ENCODE measurements around the gene RNASE7.
"Not testable (repeated sequence)": the region's sequence is repeated elsewhere in the genome, so short reads cannot be mapped to it uniquely, and the experiment has no call there.

Gene RNASE7

DNA sequence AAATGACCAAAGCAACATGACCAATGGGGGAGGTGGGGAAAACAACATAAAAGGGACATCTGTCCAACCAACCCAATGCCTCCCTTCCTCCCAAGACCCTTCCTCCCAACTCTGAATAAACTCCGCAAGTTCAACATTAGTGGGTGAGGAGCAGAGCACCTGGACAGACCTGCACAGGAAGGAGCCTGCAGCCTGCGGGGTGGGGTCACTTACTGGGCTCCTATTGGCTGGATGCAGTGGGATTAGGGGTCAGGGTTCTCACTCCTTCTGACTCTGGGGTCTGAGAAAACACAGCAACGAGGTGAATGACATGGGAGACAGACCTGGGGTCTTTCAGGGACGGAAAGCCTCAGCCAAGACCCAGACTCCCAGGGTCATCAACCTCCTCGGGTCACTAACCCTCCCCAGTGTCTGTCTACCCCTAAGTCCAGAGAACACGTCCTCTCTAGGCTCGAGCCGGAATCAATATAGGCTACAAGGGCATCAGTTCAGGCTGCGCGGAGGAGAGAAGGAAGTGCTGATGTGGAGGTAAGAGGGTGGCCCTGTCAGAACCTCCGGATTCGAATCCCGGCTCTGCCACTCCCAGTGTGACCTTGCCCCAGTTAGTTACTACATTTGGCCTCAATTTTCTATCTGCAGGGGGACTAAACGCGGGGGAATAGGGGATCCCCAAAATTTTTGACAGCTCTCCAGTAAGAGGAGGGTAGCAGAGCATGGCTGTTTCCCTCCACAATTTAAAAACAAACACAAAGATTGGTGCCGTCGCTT lies 18.2 kb upstream of the RNASE7 start:
- DNase-seq (ENCODE audit: low read depth): no peak

DNA sequence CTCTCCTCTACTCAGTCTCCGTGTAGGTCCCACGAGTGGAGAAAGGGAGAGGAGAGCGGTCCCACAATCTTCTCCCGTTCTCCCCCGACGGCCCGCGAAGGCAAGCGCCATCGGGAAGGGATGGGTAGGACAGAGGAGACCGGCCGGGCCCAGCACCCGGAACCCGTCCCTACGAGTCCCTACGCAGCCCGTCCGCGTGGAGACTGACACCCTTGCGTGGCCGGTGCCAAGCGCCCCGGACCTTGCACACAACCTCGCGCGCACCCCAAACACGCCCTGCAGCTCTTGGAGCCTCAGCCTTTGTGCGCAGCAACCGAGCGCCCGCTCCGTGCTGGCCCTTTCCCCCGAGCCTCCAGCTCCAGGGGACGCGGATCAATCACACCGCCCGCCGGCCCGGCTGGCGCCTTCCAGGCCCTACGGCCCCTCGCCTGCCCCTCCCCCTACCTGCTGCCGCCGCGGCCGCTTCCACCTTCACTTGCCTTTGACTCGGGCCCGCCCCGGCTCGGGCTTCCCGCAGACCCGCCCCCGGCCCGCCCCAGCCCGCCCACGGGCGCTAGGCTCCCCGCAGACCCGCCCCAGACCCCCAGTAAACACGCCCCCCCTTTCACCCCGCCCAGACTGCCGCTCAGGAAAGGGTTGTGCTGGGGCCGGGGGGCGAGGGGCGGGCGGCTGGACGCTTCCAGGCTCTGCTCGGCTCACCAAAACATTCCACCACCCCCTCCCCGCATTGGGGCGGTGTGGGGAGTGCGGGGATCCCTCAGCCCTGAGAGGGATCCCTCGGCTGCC lies 17.4 kb upstream of the RNASE7 start, which contains the start of gene NDRG2:
NDRG2 (minus strand) TSS at position 477 of the 786 bp plus-strand sequence. CDS start 1,746 bp downstream, outside the sequence.
- DNase-seq (ENCODE audit: low read depth): peak; percentile 74

DNA sequence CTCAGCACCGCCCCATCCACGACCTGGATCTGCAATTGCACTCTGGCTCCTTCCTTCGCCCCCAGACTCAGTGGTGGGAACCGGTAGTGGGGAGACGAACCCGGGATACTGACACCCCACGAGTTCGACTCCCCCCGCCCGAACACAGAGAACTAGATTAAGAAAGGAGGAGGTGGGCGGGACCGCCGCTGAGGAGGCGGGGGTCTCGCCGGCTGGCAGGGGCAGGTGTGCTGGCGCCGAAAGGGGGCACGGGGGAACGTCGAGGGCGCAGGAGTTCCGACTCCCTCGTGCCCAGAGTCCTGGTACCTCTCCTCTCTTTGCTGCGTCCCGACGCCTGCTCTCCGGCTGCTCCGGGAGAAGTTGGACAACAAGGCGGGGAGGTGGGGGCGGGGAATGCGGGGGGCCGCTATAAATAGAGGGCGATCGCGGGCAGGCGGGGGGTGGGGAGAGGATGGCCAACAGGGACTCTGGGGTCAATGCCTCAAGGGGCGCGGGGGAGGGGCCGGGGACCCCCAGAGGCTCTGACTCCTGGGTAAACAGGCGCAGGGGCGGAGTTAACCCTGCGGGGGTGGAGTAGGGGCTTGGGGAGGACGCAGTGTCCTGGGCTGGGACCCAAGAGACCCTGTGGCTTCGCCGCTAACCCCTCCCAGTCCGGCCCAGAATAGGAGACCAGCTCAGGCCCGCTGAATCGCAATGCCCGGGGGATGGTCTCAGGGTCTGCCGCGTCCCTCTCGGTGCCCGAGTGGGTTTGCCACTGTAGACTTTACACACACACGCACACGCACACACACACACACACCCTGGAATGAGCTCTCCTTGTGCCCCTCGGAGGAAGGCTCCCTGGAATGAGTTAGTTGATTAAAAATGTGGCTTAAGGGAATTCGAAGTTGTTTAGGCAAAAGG lies 16.5 kb upstream of the RNASE7 start:
- DNase-seq (ENCODE audit: low read depth): no peak

DNA sequence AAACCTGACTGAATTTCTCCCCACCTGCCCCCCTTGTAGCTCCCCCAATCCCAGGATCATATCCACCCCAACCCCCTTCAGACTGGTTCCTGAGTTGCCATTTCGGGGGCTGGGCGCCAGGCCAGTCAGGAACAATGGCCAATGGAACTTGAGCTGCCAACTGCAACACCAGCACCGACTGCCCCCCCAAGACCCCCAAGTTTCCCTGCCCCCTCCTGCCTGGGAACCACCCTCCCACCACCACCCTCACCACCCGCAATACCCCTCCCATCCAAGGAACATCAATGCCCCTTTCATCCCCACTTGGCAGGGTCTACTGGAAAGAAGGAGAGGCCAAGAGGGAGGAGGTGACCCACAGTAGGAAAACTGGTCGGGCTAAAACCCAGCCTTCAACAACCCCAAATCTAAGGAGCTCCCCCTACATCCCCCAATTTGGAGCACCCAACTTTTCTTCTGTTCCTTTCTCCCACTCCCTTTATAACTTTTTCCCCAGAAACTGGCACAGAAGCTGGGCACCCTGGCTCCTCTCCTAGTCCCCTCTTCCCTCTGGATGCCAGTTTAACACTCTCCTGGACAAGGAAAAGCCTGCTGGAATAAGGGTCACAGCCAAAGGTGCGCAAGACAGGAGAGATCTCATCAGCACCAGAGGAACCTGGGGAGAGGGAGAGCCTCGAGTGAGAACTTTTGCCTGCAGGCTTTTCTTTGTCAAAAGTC lies 15.7 kb upstream of the RNASE7 start:
- DNase-seq (ENCODE audit: low read depth): no peak

DNA sequence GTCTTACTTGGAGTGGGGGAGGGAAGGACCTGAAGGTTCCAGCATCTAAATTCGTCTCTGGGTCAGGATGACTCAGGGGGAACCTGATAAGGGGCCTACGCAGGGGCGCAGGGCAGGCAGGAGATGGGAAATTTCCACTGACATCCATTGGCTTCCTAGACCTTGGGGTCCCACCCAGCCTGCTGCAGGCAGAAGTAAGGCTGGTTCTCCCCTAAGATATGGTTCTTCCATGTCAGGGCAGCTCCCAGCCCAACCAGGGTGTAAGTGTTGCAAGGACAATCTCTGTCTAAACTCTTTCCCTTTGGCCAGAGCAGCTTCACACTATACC lies 15.2 kb upstream of the RNASE7 start:
- no peak for DNase-seq (ENCODE audit: low read depth)

DNA sequence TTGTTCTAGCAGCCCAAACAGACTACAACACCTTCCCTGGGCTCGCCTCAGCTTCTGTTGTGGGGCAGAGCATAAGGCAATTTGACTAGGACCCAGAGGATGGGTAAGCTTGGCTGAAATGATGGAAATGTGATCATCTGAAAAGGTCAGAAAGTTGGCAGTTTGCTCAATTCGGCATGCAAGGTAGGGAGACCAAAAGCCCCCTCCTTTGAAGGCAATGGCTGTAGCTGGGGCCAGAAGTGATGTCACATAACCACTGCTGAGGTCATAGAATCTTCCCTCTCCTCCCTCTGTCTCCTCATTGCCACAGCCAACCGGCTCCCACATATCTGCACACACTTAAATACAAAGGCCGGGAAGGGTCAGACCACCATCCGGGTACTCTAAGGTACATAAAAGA lies 12.2 kb upstream of the RNASE7 start, which contains the start of gene TPPP2:
TPPP2 (plus strand) TSS at position 301 of the 400 bp plus-strand sequence. CDS start 365 bp downstream, outside the sequence.
- DNase-seq (ENCODE audit: low read depth): no peak

DNA sequence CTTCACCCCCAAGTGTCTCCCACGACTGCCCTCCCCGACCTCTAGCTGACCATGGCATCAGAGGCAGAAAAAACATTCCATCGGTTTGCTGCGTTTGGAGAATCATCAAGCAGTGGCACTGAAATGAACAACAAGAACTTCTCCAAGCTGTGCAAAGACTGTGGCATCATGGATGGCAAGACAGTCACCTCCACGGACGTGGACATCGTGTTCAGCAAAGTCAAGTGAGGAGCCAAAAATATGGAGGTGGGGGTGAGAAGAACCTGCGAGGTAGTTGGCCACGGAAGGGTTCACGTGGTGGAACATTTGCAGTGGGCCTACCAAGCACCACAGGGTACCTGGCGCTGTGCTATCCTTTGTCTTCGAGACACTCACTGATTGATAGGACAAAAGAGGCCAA lies 11.6 kb upstream of the RNASE7 start:
- DNase-seq (ENCODE audit: low read depth): no peak

DNA sequence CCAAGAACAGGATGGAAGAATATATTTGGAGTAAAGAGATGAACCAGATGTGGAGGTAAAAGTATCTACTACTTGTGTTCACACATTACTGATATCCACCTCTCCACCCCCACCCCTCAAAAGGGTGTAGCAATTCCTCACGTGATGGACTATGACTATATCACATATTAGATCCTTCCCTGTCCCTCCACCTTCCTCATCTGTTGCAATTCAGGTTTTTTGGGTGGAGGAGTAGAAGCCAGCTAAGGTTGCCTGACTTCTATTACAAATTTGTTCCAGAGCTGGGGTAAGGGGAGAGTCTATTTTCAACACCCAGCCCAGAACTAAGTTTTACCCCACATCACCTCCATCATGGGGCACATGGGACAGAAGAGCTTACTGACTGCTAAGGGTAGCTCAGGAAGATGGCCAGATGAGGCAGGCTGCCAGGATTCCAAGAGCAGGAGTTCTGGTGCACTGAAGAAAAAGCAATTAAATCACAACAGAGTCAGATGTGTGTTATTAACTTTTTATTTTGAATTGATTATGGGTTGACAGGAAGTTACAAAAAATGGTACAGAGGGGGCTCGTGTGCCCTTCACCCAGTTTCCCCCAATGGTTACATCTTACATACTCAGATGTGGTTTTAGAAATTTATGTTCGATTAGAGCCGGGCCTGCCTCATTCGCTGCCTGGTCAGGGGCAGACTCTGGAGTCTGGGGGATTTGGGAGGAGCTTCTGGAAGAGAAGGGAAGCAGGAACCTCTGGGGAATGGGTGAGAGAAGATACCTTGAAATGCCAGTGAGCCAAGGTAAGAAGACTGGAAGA lies 9.6 kb upstream of the RNASE7 start:
- DNase-seq (ENCODE audit: low read depth): no peak

DNA sequence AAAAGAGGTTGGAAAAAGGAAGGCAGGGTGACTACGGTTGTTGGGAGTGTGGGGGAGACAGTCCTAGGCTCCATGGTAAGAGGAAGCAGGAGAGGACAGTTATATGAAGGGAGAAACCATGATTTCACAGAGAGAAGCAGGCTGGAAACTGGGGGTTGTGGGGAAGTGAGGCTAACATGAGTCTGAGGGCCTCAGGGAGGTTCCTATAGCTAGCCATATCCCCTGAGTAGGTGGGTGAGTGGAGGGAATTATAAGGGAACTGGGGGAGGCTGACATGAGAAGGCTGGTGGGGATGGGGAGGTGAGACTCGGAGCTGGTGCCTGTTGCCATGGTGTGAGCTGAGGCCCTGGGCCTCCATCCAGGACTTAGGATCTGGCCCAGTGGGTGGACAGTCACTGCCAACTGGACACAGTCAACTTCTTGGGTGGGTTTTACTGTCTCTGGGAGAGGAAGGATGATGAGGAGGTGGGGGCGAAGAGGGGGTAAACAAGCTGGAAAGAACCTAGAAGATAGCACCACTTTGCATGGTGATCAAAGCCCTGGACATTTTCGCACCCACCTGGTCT lies 8.9 kb upstream of the RNASE7 start:
- DNase-seq (ENCODE audit: low read depth): no peak

DNA sequence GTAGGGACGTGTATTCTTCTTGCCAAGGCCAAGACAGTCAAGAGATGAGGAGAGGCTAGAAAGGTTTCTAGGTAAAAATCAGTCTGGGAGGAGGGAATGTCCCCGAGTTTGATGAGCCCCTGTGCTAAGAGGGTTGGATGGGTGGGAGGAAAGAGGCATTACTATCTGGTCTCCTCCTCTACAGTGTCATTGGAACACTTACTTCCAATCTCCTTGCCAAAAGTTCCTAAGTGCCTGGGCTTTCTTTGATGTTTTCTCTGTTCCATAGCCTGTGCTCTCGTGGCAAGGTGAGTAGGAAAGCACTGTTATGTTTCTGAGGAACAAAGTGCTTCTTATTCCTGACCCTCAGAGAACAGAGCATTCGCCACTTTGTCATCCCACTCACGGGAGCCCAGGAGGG lies 7.5 kb upstream of the RNASE7 start, which contains the start of gene RNASE13:
RNASE13 (minus strand) TSS at position 101 of the 400 bp plus-strand sequence. CDS start 519 bp downstream, outside the sequence.
- no peak for DNase-seq (ENCODE audit: low read depth)

DNA sequence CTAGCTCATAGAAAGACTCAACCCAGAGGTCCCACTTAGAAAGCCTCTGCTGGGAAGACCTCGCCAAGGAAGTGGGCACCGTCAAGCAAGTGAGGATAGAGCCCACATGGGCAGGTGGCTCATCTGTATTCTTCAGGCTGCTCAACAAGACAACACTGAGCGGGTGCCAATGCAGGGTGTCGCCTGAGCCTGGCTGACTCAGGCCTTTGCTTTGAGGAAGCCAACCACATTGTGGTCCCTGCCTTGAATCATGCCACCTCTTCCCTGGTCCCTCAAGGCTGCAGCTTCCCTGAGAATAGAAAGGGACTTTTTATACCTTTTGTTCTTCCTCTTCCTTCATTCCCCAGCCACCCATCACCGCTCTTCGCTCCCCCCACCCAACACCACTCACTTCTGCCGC lies 5.4 kb upstream of the RNASE7 start:
- no peak for DNase-seq (ENCODE audit: low read depth)

DNA sequence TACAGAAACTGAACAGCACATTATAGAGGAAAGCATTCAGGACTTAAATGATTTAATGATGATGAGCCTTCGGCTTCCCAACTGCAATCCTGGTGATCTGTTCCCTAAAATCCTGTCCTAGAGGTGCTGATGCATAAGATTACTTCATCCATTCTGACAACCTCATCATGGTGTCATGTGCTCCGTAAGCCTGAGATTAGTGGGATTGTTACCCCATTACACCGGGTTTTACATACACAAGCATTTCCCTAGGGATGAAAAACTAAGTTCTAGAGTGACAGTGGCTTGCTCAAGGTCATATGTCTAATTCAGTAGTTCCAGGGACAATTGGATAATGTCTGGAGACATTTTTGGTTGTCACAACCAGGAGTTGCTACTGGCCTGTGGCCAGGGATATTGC lies 5.0 kb upstream of the RNASE7 start:
- no peak for DNase-seq (ENCODE audit: low read depth)

DNA sequence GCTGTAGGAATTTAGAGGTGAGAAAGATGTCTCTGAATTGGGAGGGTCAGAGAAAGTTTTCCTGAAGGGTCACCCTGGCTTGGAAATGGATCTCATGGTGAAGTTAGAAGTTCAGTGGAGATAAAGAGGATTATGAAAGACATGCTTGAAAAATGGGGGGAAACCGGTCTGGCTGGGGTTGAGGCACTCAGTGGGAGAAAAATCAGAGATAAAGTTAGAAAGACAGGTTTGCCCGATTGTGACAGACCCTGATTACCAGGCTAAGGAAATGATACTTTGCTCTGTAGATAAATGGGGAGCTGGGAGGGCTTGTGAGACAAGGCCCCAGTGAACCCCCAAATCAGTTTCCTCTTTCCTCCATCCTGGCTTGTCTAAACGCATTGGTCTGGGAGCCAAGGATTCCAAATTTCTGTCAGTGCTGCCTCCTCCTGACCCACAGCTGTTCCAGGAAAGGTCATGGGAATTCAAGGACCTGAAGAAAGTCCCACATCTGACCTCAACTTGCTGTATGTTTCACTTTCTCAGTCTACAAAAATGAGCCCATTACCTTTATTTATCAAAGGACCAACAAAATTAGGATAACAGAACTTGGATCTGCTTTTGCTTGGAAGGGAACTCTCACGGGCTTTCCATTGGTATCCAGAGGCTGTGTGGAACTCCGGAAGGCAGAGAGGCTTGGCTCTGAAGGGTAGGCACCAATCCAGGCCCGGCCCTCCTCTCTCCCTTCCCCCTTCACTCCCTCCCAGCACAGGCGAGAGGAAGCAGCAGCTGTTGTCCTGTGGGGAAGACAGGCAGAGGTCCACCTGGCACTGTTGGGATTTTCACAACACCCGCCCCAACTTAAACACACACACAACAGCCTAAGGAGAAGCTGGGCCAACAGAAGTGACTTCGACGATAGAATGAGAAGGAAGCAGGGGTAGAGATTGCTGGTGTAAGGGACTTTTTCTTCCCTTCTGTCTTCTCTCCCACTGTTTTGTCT lies 3.4 kb upstream of the RNASE7 start:
- no peak for DNase-seq (ENCODE audit: low read depth)

DNA sequence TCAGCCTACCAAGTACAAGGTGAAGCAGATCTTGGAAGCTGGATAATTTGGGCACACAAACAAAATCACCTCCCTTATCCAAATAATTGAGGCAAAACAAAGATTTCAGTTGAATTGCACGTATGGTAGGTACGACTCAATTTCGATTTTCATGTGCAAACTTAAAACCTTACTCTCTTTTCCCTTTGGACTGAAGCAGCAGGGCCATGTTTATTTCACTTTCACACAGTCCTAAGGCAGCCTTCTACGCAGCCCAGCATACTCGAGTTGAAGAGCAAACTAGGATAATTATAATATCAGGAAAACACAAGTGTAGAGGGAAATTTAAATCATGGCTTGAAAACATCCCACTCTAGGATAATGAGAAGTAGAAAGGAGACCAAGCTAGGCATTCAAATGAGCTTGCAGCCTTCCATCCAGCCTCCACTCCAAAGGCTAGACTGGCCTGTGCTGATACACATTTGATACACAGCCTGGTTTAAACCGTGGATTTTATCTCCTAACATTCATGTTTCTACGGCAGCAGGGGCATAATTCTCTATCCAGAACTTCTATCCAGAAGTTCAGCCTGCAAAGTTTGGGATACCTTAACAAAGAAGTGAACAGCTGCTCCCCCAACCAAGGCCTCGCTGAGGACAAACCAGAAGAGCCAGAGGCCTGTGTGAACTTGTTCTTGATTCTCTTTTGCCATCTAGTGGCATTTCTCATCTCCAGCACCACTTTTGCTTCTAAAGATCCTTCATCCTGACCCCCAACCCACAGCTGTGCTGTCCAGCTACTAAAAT lies 2.4 kb upstream of the RNASE7 start:
- no peak for DNase-seq (ENCODE audit: low read depth)

DNA sequence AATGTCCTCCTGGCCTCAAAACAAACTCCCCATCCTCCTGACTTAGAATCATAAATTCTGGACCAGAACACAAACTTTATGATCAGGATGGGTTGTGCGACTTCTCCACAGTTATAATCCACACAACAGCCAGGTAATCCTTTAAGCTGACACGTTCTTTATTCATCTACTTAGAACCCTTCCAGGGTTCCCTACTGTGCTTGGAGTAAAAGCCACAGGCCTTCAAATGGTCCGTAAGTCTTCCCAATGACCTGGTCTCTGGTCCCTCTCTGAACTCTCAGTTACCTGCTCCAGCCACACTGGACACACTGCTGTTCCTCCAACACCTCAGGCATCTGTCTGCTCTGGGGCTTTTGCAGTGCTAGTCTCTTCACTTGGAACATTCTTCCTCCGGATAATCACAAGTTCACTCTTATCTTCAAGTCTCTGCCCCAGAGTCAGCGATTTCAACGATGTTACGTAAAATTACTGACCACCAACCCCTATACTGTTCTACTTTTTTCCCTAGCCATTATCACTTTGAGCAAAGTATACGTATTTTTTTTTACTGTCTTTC lies 1.7 kb upstream of the RNASE7 start:
- no peak for DNase-seq (ENCODE audit: low read depth)

DNA sequence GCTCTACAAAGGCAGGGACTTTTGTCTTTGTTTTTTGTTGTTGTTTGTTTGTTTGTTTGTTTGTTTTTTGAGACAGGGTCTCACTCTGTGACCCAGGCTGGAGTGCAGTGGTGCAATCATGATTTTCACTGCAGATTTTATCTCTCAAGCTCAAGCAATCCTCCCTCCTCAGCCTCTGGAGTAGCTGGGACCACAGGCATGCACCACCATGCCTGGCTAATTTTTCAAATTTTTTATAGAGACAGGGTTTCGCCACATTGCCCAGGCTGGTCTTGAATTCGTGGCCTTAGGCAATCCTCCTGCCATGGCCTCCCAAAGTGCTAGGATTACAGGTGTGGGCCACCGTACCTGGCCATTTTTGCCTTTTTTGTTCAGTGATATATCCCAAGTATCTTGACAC lies 1.2 kb upstream of the RNASE7 start:
- DNase-seq (ENCODE audit: low read depth): not testable (repeated sequence)

DNA sequence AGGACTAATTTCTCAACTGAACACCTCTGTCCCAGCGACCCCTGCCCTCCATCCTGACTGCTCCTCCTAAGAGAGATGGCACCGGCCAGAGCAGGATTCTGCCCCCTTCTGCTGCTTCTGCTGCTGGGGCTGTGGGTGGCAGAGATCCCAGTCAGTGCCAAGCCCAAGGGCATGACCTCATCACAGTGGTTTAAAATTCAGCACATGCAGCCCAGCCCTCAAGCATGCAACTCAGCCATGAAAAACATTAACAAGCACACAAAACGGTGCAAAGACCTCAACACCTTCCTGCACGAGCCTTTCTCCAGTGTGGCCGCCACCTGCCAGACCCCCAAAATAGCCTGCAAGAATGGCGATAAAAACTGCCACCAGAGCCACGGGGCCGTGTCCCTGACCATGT lies 756 bp downstream of the RNASE7 start:
- no peak for DNase-seq (ENCODE audit: low read depth)
